Activated gamma-delta T cell (primary cell): Measurements from ENCODE around the gene DMC1.
"Not testable (repeated sequence)": the region's sequence is repeated elsewhere in the genome, so short reads cannot be mapped to it uniquely, and the experiment has no call there.

Source experiments
- DNase-seq: peaks from one replicate; lab custom pipeline; 2025; lab: John Stamatoyannopoulos, UW

The DMC1 gene

DNA sequence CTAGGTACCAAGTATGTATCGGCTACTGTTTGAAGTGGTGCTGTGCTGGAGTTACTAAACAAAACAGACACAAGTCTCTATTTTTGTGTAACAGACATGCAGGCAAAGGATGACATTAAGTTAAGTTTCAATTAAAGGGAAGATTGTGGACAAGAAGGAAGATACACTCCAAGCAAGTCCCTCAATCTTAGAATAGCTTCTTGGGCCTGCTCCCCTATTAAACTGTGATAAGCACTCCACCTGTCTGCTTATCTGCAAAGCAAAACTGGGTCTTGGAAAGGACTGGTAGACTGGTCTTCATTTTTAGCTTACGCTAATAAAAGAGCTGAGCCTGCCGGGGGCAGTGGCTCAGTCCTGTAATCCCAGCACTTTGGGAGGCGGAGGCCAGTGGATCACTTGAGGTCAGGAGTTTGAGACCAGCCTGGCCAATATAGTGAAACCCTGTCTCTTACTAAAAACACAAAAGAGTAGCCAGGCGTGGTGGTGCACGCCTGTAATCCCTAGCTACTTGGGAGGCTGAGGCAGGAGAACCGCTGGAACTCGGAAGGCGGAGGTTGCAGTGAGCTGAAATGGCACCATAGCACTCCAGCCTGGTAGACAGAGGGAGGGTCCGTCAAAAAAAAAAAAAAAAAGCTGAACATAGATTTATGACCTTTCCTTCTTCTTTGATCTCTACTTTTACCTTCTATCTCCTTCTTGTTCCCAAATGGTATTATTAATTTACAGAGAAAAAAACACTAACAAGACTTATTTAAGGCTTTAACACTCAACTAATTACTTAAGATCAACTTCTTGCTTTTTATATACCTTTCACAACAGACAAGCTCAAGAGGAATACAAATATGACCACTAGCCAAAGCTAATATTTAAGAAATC is 67.9 kb downstream of the DMC1 start:
- DNase-seq = no peak

GRCh38 chr22:38497869-38498268 is 72.1 kb downstream of the DMC1 start:
- DNase-seq = no peak

DNA sequence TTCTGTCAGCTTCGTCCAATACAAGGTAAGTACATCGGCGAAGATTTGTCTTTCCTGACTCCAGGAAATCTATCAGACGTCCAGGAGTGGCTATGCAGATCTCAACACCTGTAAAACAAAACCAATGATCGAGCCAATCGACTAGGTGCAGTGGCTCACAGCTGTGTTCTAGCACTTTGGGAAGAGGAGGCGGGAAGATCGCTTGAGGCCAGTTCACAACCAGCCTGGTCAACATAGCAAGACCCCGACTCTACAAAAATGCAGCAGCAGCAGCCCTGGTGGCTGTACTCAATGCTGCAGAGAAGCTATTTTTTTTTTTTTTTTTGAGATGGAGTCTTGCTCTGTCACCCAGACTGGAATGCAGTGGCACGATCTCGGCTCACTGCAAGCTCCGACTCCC is 75.0 kb downstream of the DMC1 start:
- DNase-seq = no peak

DNA sequence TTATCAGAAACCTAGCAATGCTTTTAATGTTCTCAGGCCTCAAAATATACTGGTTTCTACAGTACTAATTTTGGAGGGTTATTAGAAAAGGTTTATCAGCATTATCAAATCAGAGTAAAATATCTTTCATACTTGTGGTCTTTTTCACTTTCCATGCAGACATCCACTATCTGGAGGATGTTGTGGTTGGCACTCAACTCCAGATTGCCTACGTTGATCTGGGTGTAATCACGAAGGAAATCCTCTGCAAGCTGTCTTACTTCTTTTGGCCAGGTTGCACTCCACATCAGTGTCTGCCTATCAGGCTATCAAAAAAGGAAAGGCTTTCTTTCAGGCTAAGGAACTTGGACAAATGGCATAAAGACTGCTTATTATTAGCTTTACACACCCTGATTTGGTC is 75.5 kb downstream of the DMC1 start:
- DNase-seq = no peak

DNA sequence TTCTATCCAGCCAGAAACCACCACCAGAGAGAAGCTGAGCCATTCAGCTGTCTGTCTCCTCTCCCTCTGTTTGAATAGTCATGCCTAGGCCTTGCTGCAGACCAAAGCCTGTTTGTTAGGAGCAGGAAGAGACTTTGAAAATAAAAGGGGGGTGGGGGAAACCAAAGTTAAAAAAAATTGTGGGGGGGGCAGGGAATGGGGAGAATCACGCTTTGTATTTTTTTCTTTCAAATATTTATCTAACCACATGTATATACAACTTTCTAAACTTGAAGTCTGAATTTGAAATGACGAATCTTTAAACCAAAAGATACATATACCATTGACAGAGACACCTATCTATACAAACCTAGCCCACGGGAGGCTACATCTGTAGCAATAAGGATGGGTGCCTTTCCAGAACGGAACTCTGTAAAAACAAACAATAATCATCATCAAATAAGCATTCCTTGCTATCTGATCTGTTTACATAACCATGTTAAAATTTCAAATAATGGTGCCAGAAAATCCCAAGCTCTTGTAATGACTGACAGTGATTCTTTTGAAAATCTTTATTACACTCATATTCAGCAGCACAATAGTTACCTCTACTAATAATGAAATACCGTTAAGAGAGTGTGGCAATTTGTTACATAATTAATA is 78.2 kb downstream of the DMC1 start:
- no peak for DNase-seq

- no peak for DNase-seq
Observed at GRCh38 chr22:38490915-38491314, 79.1 kb downstream of the DMC1 start.

DNA sequence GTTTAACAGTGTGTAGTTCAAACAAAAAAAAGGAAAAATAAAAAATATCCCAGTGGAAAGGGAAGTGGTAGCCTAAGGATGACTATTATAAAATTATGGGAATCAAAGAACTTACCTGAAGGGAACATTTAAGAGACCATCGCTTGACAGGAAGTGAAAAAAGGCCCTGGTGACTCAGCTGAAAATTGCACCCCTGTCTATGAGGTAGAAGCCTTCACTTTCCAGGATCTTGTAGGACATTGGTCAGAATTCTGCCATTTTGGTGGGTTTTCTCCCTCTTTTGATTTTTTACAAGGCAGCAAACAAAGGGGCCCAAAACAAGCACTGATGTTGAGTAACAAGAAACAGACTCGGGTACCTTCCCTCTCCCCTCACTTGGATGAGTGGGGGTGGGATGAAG is 79.5 kb downstream of the DMC1 start:
- no peak for DNase-seq

- DNase-seq = no peak
Observed at GRCh38 chr22:38489561-38490145, 80.3 kb downstream of the DMC1 start.

GRCh38 chr22:38489142-38489541 is 80.8 kb downstream of the DMC1 start:
- DNase-seq = no peak

DNA sequence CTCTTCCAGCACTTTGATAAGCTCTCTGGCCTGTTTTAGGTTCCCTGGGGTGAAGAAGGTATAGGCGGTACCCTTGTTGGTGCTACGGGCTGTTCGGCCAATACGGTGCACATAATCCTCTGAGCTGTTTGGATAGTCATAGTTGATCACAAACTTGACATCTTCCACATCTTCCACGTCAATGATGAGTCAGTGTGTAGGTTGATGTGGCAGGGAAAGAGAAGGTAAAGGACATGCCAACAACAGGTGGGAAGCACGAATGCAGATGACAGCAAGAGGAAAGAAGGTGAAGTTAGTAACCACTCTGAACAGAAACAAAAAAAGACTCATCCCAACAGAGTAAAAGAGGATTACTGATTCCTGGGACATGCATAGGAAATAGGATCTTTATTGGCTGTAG is 82.0 kb downstream of the DMC1 start:
- DNase-seq = no peak

DNA sequence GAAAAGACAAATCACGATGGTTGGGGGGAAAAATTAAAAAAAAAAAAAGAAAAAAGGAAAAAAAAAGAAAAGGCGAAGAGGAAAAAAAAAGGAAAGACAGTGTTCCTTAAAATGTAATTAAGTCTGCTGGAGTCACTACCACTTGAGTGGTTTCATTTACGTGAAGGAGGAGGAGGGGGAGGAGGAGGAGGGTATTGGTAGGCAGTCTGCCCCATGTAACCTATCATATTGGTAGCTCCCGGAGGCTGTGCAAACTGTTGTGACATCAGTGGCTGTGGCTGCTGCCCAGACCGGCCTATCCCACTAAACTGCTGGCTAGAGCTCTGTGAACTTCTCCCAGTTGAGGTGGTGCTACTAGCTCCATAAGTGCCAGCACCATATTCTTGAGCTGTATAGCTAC is 84.2 kb downstream of the DMC1 start:
- DNase-seq = no peak

DNA sequence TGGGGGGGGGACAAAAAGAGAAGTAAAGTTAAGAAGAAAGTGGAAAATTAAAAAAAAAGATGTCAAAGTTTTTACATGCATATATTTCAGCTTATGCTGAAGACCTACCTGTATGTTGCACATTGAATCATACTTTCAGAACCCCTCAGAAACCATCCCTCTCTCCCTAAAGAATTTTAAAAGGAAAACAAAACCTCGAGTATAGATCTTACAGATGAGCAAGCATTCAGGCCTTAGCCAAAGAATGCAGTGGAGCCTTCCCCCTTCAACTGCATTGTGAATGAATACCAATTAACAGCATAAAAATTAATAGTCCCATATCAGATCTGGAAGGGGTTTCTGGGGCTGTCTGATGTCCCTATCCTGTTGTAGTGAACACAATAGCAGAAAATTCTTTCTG is 85.7 kb downstream of the DMC1 start:
- no peak for DNase-seq

- no peak for DNase-seq
Observed at GRCh38 chr22:38482662-38483308, 87.2 kb downstream of the DMC1 start.

- no peak for DNase-seq
Observed at GRCh38 chr22:38481871-38482332, 88.1 kb downstream of the DMC1 start.

- DNase-seq = no peak
Observed at GRCh38 chr22:38481162-38481870, 88.7 kb downstream of the DMC1 start.

DNA sequence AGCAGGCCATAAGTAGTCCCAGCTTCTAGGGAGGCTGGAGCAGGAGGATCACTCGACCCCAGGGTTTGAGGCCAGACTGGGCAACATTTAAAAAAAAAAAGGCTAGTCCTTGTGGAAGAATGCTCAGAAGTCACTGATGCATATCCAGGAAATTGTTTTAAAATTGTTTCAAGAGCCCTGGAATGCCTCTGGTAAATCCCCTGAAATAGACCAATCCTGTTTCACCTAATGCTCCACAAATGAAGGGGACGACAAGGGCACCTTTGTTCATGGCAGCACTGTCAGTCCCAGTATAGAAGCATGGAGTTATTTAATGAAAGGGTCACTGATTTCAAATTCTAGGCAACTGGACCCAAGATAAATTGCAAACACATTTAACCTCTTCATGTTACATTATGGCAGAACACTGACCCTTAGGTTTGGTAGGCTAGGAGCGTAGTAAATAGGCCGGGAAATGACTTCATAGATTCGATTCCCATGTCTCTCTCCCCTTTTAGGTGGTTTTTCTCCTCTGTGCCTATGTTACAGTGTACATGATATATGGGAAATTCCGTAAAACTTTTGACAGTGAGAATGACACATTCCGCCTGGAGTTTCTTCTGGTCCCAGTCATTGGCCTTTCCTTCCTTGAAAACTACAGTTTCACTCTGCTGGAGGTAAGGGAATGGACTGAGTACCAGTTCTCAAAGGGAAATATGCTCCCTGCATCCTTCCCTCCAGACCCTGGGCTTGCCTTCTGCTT is 90.7 kb downstream of the DMC1 start:
- no peak for DNase-seq

DNA sequence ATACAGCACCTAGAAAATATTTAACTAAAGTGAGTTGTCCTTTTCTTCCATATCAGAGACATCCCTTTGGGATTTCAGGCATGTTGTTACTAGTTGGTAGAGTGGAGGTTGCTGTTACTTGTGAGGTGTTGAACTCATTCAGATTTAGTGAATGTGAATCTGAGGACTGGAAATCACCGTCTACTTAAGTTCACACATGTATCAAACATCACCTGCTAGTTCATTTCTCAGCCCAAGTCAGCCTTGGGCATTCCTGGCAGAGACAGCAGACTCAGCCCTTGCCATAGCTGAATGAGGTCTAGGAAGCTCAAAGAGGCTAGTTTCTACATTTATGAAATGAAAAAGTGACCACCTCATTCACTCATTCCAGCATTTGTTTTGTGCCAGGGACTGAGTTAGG is 92.4 kb downstream of the DMC1 start:
- no peak for DNase-seq

- DNase-seq = no peak
Observed at GRCh38 chr22:38474003-38474607, 95.9 kb downstream of the DMC1 start.

GRCh38 chr22:38471237-38471636 is 98.7 kb downstream of the DMC1 start:
- no peak for DNase-seq

DNA sequence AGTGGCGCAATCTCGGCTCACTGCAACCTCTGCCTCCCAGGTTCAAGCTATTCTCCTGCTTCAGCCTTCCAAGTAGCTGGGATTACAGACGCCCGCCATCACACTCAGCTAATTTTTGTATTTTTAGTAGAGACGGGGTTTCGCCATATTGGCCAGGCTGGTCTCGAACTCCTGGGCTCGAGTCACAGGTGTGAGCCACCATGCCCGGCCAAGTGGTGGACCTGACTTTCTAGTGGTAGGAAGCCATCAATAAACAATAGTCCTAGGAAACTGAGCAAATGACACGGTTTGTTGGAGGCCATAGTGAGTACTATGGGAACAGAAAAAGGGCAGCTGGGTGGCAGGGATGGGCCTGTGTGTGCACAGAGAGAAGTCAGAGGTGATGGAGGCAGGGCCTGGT is 99.8 kb downstream of the DMC1 start:
- DNase-seq = not testable (repeated sequence)

DNA sequence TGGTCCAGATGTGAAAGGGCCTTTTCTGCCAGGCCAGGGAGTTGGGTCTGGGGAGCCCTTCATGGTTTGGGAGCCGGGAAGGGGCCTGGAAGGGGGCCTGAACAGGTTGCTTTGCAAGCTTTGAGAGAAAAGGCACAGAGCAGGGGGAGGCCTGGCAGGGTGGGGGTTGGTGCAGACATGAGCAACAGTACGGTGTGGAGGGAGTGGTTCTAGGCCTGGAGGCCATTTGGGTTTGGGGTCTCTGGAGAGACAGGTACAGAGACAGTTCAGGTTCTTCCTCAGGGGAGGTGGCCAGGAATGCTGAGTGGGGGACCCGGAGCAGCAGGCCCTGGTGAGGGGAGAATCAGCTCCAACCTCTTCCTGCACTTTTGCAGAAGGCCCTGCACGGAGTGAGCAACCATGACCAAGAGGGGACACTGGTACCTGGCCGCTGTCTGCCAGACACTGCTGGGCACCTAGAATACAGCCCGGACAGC is 100.6 kb downstream of the DMC1 start:
- no peak for DNase-seq
